CD4-positive, alpha-beta T cell (primary cell): ENCODE data around the gene C11orf42. TPM values are rescaled to one million over a fixed set of nuclear protein-coding genes. Genes with fewer than 3 reads are reported as not detected.

Source experiments
- ATAC-seq: fragments of 200-7000 bp; cut with Tn5 transposase; one replicate; pipeline ENCODE4 v1.10.0; 2022; ENCODE audit warnings: mild to moderate bottlenecking; ENCODE audit not compliant: poor library complexity
- CTCF ChIA-PET: fragments of 350-600 bp; sonication (Branson Sonifier 250); formaldehyde crosslinking; loops from one replicate; lab custom pipeline; 2021; ENCODE audit warnings: antibody characterized with exemption, inconsistent platforms; lab: Charles Lee
- POLR2A ChIA-PET: fragments of 350-600 bp; sonication (Branson Sonifier 250); formaldehyde crosslinking; loops from one replicate; lab custom pipeline; 2021; ENCODE audit warnings: antibody characterized with exemption, inconsistent platforms; lab: Charles Lee
- DNase-seq, 14 experiments: peaks; one replicate each; pipeline ENCODE4 v3.0.0-alpha.2; 2013 to 2020; ENCODE audit warnings: mixed read lengths in 2 of 14
- H3K27ac ChIP-seq, 2 donors: one replicate each; pipeline versions ENCODE4 v1.5.1 to v1.7.0; 2013; ENCODE audit warnings: low read length in 2 of 2, low read depth in 1 of 2, mild to moderate bottlenecking in 1 of 2
- H3K27me3 ChIP-seq, 2 experiments: 1 replicate in 1 of 2; 2 replicates in 1 of 2; pipeline versions ENCODE4 v1.6.1 to v1.7.0; 2013; ENCODE audit warnings: low read length in 2 of 2, control low read depth in 1 of 2, mild to moderate bottlenecking in 1 of 2, moderate library complexity in 1 of 2; ENCODE audit not compliant: insufficient read depth in 2 of 2, control insufficient read depth in 1 of 2
- H3K36me3 ChIP-seq: one replicate; pipeline ENCODE4 v1.6.1; 2013; ENCODE audit warnings: low read length, control low read depth; ENCODE audit not compliant: insufficient read depth
- H3K4me1 ChIP-seq: one replicate; pipeline ENCODE4 v1.6.1; 2013; ENCODE audit warnings: low read length, control low read depth; ENCODE audit not compliant: insufficient read depth
- H3K4me3 ChIP-seq: one replicate; pipeline ENCODE4 v1.5.1; 2013; ENCODE audit warnings: mild to moderate bottlenecking, low read length, moderate library complexity
- H3K9me3 ChIP-seq, 2 experiments: 1 replicate in 1 of 2; 2 replicates in 1 of 2; pipeline versions ENCODE4 v1.6.1 to v1.7.0; 2013; ENCODE audit warnings: low read length in 2 of 2, mild to moderate bottlenecking in 2 of 2, control low read depth in 1 of 2, moderate library complexity in 1 of 2; ENCODE audit not compliant: control insufficient read depth in 1 of 2, insufficient read depth in 1 of 2
- H3K27ac Mint-ChIP-seq: one replicate; pipeline ENCODE4 v1.8.0; 2020; ENCODE audit warnings: mixed read lengths
- H3K27me3 Mint-ChIP-seq: one replicate; pipeline ENCODE4 v1.8.0; 2021; ENCODE audit warnings: mixed read lengths
- H3K36me3 Mint-ChIP-seq: one replicate; pipeline ENCODE4 v1.8.0; 2021; ENCODE audit warnings: low read depth, mixed read lengths
- H3K4me1 Mint-ChIP-seq: one replicate; pipeline ENCODE4 v1.8.0; 2021; ENCODE audit warnings: low read depth, mixed read lengths
- H3K4me3 Mint-ChIP-seq: one replicate; pipeline ENCODE4 v1.8.0; 2020; ENCODE audit warnings: mild to moderate bottlenecking, mixed read lengths
- H3K9me3 Mint-ChIP-seq: one replicate; pipeline ENCODE4 v1.8.0; 2020; ENCODE audit warnings: mixed read lengths
- CTCF ChIP-seq: fragments of 200-600 bp; IDR thresholded peaks from one replicate; pipeline ENCODE4 v1.8.0; 2022; ENCODE audit warnings: antibody characterized with exemption, mild to moderate bottlenecking
- intact Hi-C, 2 experiments: fragments of 100-400 bp; cut with DNase I in 1 of 2; cut with micrococcal nuclease in 1 of 2; formaldehyde crosslinking; loops; one replicate each; pipeline versions ENCODE4 v1.15.1 to v1.9.0; 2023 to 2025; cut with DNase I, micrococcal nuclease
- total RNA-seq, 174 experiments: library from RNA in 2 of 174; stranded (reverse) in 2 of 174; gene quantifications; one replicate each; pipeline ENCODE4 v1.2.3 and lab custom pipeline; 2021 to 2026

The C11orf42 gene
- total RNA-seq, 2 experiments from 2014 or later = not detected

- no peaks in the 10 kb centered on the region for H3K27me3 Mint-ChIP-seq
- no peak for TF ChIP-seq CTCF
- H3K4me1 Mint-ChIP-seq = no peaks in the 10 kb centered on the region
- H3K27me3 ChIP-seq = peaks cover 10% of the 10 kb centered on the region in 2 experiments
- H3K27ac Mint-ChIP-seq = no peak overlapping the region
- no peaks in the 10 kb centered on the region for H3K36me3 Mint-ChIP-seq
- no peak for ATAC-seq
- POLR2A ChIA-PET = no interaction called here
- CTCF ChIA-PET = interaction anchor here (0.9 to 1.1 kb wide), 2 partner anchors 7 to 110 kb away, joined by 3 read pairs; no protein-coding TSS in a partner anchor
- no peak overlapping the region for H3K4me3 Mint-ChIP-seq
- H3K4me3 ChIP-seq = no peak overlapping the region
- no peaks in the 10 kb centered on the region for H3K36me3 ChIP-seq
- no peak overlapping the region for H3K27ac ChIP-seq
- no peak for DNase-seq
- H3K9me3 Mint-ChIP-seq = no peaks in the 10 kb centered on the region
- H3K4me1 ChIP-seq = no peaks in the 10 kb centered on the region
- H3K9me3 ChIP-seq = no peaks in the 10 kb centered on the region
- intact Hi-C loops = no loop called here
Observed at GRCh38 chr11:6253197-6253596, 47.8 kb downstream of the C11orf42 start.

GRCh38 chr11:6258141-6258540, 52.8 kb downstream of the C11orf42 start:
- intact Hi-C loops = no loop called here
- H3K27ac ChIP-seq = no peak overlapping the region
- no peak for DNase-seq
- H3K4me1 Mint-ChIP-seq = peaks cover 5% of the 10 kb centered on the region
- ChIA-PET CTCF (no interaction called here), POLR2A (interaction anchor here (1.5 to 3.3 kb wide), 2 partner anchors 9 to 23 kb away, joined by 3 to 11 read pairs; partner anchors contain the start of gene FHIP1B)
- H3K36me3 Mint-ChIP-seq = no peaks in the 10 kb centered on the region
- H3K4me3 ChIP-seq = no peak overlapping the region
- peaks cover 32 to 49% of the 10 kb centered on the region in 2 experiments for H3K27me3 ChIP-seq
- TF ChIP-seq CTCF = no peak
- peak overlapping the region; percentile 82 for H3K4me3 Mint-ChIP-seq
- no peaks in the 10 kb centered on the region for H3K36me3 ChIP-seq
- H3K27ac Mint-ChIP-seq = no peak overlapping the region
- H3K27me3 Mint-ChIP-seq = no peaks in the 10 kb centered on the region
- H3K9me3 Mint-ChIP-seq = no peaks in the 10 kb centered on the region
- peaks cover 20% of the 10 kb centered on the region for H3K4me1 ChIP-seq
- H3K9me3 ChIP-seq = peaks cover 0 to 4% of the 10 kb centered on the region in 2 experiments
- no peak for ATAC-seq

GRCh38 chr11:6258571-6259081, 53.3 kb downstream of the C11orf42 start:
- Mint-ChIP-seq H3K4me1 (peaks cover 5% of the 10 kb centered on the region), H3K36me3 (no peaks in the 10 kb centered on the region), H3K9me3 (no peaks in the 10 kb centered on the region), H3K4me3 (peak overlapping the region; percentile 82), H3K27ac (no peak overlapping the region), H3K27me3 (peaks cover 1% of the 10 kb centered on the region)
- no peaks in the 10 kb centered on the region for H3K36me3 ChIP-seq
- intact Hi-C loops = no loop called here
- peak in 2 of 14 experiments; percentile 25 to 34 for DNase-seq
- ChIA-PET CTCF (no interaction called here), POLR2A (interaction anchor here (1.5 to 3.3 kb wide), 2 partner anchors 9 to 23 kb away, joined by 3 to 11 read pairs; partner anchors contain the start of gene FHIP1B)
- peaks cover 0 to 4% of the 10 kb centered on the region in 2 experiments for H3K9me3 ChIP-seq
- peaks cover 36 to 54% of the 10 kb centered on the region in 2 experiments for H3K27me3 ChIP-seq
- H3K27ac ChIP-seq = no peak overlapping the region
- peak; percentile 19 for ATAC-seq
- peak overlapping the region; percentile 44 for H3K4me3 ChIP-seq
- TF ChIP-seq CTCF = no peak
- peaks cover 20% of the 10 kb centered on the region for H3K4me1 ChIP-seq
